HG02623 (cell line): ENCODE results near the gene SLFN14.
"Not testable (repeated sequence)": the region's sequence is repeated elsewhere in the genome, so short reads cannot be mapped to it uniquely, and the experiment has no call there.

Experiments used
- ATAC-seq: cut with Tn5 transposase; IDR thresholded peaks from one replicate; pipeline ENCODE4 v1.9.1; 2021; ENCODE audit warnings: moderate library complexity; ENCODE audit not compliant: unreplicated experiment

SLFN14 gene

GRCh38 chr17:35523296-35523695, 37.3 kb downstream of the SLFN14 start:
- no peak for ATAC-seq

DNA sequence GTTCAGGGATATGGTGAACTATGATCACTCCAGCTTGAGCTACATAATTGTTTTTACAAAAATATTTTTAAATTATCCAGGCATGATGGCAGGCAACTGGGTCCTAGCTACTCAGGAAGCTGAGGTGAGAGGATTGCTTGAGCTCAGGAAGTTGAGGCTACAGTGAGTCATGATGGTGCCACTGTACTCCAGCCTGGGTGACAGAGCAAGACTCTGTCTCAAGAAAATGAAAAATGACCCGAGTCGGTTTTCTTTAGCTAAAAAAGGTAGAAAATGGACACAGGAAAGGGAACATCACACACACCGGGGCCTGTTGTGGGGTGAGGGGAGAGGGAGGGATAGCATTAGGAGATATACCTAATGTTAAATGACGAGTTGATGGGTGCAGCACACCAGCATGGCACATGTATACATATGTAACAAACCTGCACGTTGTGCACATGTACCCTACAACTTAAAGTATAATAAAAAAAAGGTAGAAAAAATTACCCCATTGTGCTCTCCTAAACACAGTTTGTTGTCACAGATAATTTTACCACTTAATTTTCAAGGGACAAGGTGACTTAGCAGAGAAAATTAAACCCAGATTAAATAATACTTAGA, 38.9 kb downstream of the SLFN14 start:
- not testable (repeated sequence) for ATAC-seq

GRCh38 chr17:35521150-35521549, 39.5 kb downstream of the SLFN14 start:
- no peak for ATAC-seq

- ATAC-seq: no peak
Observed at GRCh38 chr17:35519906-35520442, 40.6 kb downstream of the SLFN14 start.

GRCh38 chr17:35519439-35519838, 41.2 kb downstream of the SLFN14 start:
- no peak for ATAC-seq

DNA sequence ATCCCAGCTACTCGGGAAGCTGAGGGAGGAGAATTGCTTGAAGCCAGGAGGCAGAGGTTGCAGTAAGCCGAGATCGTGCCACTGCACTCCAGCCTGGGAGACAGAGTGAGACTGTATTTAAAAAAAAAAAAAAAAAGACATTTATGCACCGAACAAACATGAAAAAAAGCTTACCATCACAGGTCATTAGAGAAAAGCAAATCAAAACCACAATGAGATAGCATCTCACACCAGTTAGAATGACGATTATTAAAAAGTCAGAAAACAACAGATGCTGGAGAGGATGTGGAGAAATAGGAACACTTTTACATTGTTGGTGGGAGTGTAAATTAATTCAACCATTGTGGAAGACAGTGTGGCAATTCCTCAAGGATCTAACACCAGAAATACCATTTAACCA, 42.2 kb downstream of the SLFN14 start:
- not testable (repeated sequence) for ATAC-seq

GRCh38 chr17:35515027-35515426, 45.6 kb downstream of the SLFN14 start:
- ATAC-seq: no peak

- no peak for ATAC-seq
Observed at GRCh38 chr17:35514564-35514963, 46.1 kb downstream of the SLFN14 start.
